ENCODE results near the gene TMED8. TPM values are rescaled to one million over a fixed set of nuclear protein-coding genes. Genes with fewer than 3 reads are reported as not detected.
"Not testable (repeated sequence)": the region's sequence is repeated elsewhere in the genome, so short reads cannot be mapped to it uniquely, and the experiment has no call there.

TMED8 gene
- total and polyA plus RNA-seq, 7 donors, result 1.8 to 15.3 (median 13.6) TPM

GRCh38 chr14:77339407-77339806 is 37.5 kb downstream of the TMED8 start:
- no peaks in the 10 kb centered on the region for H3K4me1 ChIP-seq
- WGBS, 2 donors, result 100% methylated on average over 1 of the region's 1 CpG
- TF ChIP-seq EP300 (IDR thresholded peaks at IDR 0.05) (no peak), POLR2A (IDR thresholded peaks at IDR 0.05) (no peak), CTCF (IDR thresholded peaks at IDR 0.05) (no peak), POLR2AphosphoS5 (IDR thresholded peaks at IDR 0.05) (no peak)
- H3K4me3 ChIP-seq, result no peak overlapping the region
- H3K9me3 ChIP-seq, result no peaks in the 10 kb centered on the region
- H3K36me3 ChIP-seq, result peaks cover 0 to 49% (median 13%) of the 10 kb centered on the region in 4 donors
- DNase-seq, result no peak
- no peaks in the 10 kb centered on the region for H3K27me3 ChIP-seq
- no peak overlapping the region for H3K27ac ChIP-seq
- intact Hi-C loops (cut with DNase I), result no loop called here

DNA sequence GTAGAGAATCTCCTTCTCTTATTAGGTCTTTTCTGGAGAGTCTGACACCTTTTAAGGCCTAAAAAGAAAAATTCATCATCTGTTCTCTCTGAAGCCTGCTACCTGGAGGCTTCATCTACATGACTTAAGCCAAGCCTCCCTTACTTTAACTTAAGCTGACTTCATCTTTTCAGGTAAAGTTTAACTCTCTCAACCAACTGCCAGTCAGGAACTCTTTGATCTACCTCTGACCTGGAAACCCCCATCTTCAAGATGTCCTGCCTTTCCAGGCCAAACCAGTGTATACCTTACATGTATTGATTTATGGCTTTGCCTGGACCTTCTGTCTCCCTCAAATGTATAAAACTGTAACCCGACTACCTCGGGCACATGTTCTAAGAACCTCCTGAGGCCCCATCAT is 38.6 kb downstream of the TMED8 start:
- Histone ChIP-seq H3K4me3 (no peak overlapping the region), H3K36me3 (peaks cover 0 to 43% (median 12%) of the 10 kb centered on the region in 4 donors), H3K4me1 (no peaks in the 10 kb centered on the region), H3K27me3 (no peaks in the 10 kb centered on the region), H3K27ac (no peak overlapping the region), H3K9me3 (no peaks in the 10 kb centered on the region)
- TF ChIP-seq EP300 (IDR thresholded peaks at IDR 0.05) (no peak), POLR2A (IDR thresholded peaks at IDR 0.05) (no peak), CTCF (IDR thresholded peaks at IDR 0.05) (no peak), POLR2AphosphoS5 (IDR thresholded peaks at IDR 0.05) (no peak)
- 77 to 90% methylated on average over 2 of the region's 2 CpGs for WGBS, 2 donors
- DNase-seq, result no peak
- intact Hi-C loops (cut with DNase I), result no loop called here

DNA sequence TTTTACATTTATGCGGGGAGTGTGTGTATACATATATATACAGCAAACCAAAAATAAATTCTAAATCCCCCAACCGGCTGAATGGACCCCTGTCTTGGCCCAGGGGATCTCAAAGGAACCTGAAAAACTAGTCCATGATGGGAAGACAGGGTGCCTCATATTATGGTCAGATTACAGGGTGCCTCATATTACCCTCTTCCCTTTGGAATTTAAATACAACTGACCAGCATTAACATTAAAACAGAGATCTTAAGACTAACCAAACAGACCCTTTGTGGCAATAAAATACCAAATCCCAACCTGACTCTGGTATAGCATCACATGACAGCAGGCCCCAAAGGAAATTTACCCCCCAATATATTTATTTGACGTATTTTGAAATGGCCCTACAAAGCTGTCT is 39.0 kb downstream of the TMED8 start:
- no peaks in the 10 kb centered on the region for H3K9me3 ChIP-seq
- TF ChIP-seq POLR2AphosphoS5 (IDR thresholded peaks at IDR 0.05) (no peak), POLR2A (IDR thresholded peaks at IDR 0.05) (no peak), CTCF (IDR thresholded peaks at IDR 0.05) (no peak), EP300 (IDR thresholded peaks at IDR 0.05) (no peak)
- no peaks in the 10 kb centered on the region for H3K4me1 ChIP-seq
- intact Hi-C loops (cut with DNase I), result no loop called here
- no peak for DNase-seq
- no peaks in the 10 kb centered on the region for H3K27me3 ChIP-seq
- no peak overlapping the region for H3K27ac ChIP-seq
- 92 to 94% methylated on average over 3 of the region's 3 CpGs for WGBS, 2 donors
- no peak overlapping the region for H3K4me3 ChIP-seq
- peaks cover 0 to 39% (median 10%) of the 10 kb centered on the region in 4 donors for H3K36me3 ChIP-seq

DNA sequence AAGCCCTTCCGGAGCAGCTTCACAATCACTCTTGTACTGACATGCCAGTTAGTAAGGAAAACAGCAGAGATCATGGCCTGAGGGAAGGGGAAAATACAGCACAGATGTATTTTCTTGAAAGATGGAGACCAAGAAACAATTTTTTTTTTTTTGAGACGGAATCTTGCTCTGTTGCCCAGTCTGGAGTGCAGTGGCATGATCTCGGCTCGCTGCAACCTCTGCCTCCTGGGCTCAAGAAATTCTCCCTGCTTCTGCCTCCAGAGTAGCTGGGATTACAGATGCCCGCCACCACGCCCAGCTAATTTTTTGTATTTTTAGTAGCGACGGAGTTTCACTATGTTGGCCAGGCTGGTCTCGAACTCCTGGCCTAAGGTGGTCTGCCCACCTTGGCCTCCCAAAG is 39.6 kb downstream of the TMED8 start:
- H3K4me1 ChIP-seq; H3K9me3 ChIP-seq; H3K27me3 ChIP-seq; intact Hi-C loops (cut with DNase I); H3K27ac ChIP-seq; H3K4me3 ChIP-seq; DNase-seq: not testable (repeated sequence)
- peaks cover 0 to 32% (median 9%) of the 10 kb centered on the region in 4 donors for H3K36me3 ChIP-seq
- 97% methylated on average over 9 of the region's 9 CpGs for WGBS, 2 donors

GRCh38 chr14:77335576-77335975 is 41.3 kb downstream of the TMED8 start:
- TF ChIP-seq CTCF (IDR thresholded peaks at IDR 0.05) (no peak), EP300 (IDR thresholded peaks at IDR 0.05) (no peak), POLR2AphosphoS5 (IDR thresholded peaks at IDR 0.05) (no peak), POLR2A (IDR thresholded peaks at IDR 0.05) (no peak)
- no peak for DNase-seq
- Histone ChIP-seq H3K4me3 (no peak overlapping the region), H3K4me1 (no peaks in the 10 kb centered on the region), H3K9me3 (no peaks in the 10 kb centered on the region), H3K27ac (no peak overlapping the region), H3K36me3 (peaks cover 0 to 15% (median 0%) of the 10 kb centered on the region in 4 donors), H3K27me3 (no peaks in the 10 kb centered on the region)
- intact Hi-C loops (cut with DNase I), result no loop called here
- 97% methylated on average over 3 of the region's 3 CpGs for WGBS, 2 donors

Measured in sigmoid colon (tissue), 7 donors.